NCI-H146 (cell line): ENCODE data around the gene SEMA4B.

Experiments used
- DNase-seq: peaks from one replicate; lab custom pipeline; 2025; lab: John Stamatoyannopoulos, UW

The SEMA4B gene

DNA sequence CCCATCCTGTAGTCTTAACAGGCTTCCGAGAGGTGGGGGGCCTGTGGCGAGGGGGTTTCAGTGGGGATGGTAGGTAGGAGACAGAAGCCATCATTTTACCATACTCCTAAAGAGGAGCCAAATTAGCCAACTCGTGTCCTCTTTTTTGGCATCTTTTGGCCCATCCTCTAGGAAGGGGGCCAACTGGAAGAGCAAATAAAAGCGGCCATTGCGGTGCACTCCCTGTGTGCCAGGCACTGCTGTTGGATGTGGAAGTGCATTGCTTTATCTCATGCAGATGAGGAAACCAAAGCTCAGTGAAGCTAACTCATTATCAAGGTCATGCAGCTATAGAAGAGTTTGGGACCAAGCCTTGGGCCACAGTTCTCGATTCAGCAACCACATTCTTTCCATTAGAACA is 6.1 kb downstream of the SEMA4B start:
- DNase-seq, result no peak

DNA sequence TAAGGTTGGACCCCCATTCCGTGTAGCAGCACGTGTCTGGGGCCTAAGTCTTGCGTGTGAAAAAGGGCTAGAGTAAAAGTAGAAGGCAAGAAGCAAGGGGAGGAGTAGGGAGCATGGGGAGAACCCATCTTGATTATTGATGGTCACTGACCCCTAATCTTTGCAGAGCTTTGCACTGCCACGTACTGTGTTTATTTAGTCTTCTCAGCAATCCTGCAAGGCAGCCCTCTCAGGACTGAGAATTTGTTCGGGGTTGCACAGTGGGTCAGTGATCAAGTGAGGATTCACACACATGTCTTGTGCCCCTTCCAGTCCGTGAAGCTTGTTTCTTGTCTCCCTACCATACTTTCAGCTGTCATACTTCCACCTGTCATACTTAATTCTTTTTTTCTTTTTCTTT is 7.2 kb downstream of the SEMA4B start:
- no peak for DNase-seq

DNA sequence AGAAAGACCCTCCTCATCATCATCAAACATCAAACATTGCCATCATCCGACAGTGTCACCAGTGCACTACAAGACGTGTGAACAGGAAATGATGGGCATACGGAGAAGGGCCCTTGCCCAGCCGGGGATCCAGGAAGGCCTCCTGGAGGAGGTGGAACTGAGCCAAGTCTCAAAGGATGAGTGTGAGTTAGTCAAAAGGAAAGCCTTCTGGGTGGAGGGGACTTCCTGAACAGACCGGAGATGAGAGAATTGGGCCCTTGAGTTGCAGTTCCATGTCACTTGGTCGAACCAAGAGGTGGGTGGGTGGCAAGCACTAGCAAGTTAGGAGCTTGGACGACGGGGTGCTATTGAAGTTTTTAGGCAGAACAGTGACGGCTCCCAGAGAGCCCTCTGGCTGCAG is 8.5 kb downstream of the SEMA4B start:
- no peak for DNase-seq

DNA sequence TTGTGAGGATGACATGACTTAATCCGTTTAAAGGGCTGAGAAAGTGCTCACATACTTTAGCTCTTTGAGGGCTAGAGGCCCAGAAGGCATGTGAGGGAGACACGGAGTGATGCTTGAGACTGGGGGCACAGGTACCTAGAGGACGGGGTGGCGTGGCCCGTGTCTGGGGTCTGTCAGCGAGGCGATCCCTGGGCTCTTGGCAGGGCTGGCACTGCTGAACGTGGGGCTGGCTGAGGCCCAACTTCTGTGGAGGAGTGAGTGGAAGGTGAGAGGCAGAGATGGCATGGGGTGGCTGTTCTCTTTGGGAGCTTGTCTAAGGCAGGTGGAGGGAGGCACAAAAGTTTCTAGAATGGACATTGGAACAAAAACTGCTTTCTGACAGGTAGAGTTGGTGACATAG is 9.5 kb downstream of the SEMA4B start:
- no peak for DNase-seq

DNA sequence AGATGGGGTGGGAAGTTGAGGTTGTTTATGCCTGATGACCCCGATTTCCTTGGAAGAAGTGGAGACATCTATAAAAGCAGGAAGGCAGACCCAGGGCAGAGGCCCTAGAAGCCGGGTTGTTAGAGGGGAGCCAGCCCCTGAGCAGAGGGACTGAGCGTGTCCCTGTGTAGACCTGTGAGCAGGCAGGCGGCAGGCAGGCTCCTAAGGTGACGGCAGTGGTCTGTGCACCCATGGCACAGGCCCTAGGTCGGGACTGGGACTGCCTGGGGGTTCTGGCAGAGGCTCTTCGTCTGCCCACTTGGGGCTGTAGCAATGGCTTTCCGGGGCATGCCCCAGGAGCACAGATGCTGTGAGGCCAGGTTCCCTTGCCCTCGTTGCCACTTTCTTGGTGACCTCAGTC is 9.9 kb downstream of the SEMA4B start:
- DNase-seq, result no peak

DNA sequence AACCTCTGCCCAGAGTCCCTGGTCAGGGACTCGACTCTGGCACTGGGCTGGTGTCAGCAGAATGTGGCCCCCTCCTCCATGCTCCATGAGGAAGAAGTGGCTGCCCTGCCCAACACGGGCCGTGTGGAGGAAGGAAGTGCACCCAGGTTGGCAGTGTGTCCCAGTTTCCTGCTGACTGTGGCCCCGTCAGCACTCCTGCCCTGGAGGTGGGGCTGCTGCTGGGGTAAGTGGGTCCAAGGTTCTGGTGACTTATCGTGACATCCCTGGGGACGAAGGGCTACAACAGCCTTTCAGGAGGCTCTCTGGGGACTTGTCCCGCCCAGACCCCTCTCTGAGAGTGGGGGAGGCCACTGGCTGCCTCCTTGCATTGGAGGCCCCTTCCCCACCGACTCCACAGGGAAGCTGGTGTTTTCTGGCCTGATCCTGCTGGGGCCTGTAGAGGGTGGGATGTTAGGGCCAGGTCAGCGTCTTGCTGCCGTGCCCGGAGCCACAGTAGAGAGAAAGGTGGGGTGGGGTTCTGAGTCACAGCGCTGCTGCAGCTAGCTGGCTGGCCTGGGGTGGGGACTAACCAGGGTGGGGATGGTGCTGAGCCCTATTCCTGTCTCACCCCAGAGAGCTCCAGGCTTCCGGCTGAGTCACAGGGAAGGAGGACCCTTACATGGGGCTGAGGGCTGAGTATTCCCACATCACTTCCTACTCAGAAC is 10.5 kb downstream of the SEMA4B start:
- DNase-seq, result no peak

DNA sequence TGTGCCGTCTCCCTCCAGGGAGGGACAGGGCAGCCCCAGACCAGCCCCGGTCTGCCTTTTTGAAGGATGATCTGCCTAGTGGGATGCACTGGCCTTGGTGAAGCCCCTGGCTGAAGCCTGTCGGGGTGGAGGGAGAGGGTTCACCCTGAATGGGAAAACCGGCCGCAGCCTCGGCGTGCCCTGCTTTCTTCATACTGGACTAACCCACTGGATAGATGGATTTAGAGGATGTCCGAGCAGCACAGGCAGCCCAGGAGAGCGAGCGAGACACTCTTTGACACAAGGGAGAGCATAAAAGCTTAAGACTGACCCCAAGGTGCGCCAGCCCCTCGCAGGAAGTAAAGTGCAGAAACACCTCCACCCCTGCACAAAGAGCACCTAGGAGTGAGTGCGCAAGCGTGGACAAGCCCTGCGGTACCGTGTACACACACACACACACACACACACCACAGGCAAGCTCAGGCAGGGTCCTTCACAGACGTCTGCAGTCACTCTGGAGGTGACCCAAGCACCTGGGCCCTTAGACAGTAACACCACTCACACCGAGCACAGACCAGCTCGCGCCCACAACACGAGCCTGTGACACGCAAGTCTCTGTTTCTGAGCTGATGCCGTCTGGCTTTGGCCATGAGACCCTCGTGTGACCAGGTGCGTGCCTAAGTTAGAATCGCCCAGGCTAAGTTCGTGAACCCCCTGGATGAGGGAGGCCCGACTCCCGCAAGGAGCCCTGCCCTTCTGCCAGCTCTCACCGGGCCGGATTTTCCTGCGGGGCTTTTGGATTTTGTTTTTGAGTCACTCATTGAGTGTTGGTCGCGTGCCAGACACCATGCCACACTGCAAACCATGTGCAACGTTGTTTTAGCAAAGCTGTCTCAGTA is 11.3 kb downstream of the SEMA4B start:
- DNase-seq, result no peak

DNA sequence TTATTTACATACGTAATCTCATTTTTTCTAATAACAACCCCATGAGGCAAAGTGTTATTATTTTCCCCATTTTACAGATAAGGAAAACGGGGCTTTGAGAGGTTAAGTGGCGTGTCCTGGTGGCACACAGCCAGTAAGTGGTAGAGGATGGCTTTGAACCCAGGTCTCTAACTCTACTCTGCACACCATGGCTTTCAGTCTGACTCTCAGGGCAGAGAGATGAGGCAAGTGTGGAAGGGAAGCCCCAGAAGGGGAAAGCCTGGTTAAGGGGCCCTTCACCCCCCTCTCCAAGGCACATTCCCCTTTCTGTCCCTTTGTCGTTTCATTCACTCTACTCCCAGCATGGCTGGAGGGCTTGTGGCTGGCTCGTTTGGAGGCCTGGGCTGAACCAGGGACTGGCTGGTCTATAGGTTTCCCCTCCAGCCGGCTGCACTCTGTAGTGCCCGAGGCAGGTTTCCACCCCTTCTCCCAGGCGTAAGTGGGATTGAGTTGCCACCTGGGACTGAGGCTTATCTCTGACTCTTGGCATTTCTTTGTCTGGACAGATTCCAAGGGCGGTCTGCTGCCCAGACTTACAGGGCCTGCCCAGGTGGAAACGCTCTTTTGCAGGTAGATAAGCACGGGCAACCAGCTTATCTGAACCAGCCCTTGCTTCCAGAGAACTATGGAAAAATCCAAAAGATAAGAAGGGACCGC is 12.1 kb downstream of the SEMA4B start:
- no peak for DNase-seq

DNA sequence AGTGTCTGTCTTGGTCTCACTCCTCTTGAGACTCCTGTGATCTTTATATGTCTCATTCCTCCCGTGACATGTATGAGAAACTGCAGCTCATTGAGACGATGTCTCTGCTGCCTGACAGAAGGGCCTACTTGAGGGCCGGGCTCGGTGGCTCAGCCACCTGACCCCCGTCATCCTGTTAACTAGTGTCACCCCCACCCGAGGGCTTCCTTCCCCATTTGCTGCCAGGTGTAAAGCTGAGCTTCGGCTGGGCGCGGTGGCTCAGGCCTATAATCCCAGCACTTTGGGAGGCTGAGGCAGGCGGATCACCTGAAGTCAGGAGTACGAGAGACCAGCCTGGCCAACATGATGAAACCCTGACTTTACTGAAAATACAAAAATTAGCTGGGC is 12.7 kb downstream of the SEMA4B start:
- DNase-seq, result no peak

DNA sequence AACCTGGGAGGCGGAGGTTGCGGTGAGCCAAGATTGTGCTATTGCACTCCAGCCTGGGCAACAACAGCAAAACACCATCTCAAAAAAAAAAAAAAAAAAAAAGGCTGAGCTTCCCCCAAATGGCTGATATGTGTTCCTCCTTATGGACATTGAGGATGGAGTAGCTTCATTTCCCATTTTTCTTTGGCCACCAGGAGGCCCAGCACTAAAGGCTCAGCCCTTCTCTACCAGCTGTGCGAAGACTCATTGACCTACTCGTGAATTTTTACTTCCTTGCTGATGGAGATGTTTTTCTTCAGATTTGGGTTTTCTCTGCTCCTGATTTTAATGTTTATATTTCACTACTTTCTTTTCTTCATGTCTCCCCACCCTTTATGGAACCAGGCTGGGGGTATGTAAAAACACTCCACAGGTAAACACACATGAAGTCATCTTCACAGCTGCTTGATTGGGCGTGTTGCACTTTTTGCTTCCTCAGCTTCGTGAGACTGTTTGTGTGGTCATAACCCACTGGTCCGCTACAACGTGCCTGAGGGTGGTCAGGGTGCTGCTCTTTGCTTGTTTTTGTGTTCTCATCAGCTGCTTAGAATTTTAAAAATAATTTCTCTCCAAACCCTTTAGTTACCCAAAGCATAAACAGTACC is 13.5 kb downstream of the SEMA4B start:
- no peak for DNase-seq

DNA sequence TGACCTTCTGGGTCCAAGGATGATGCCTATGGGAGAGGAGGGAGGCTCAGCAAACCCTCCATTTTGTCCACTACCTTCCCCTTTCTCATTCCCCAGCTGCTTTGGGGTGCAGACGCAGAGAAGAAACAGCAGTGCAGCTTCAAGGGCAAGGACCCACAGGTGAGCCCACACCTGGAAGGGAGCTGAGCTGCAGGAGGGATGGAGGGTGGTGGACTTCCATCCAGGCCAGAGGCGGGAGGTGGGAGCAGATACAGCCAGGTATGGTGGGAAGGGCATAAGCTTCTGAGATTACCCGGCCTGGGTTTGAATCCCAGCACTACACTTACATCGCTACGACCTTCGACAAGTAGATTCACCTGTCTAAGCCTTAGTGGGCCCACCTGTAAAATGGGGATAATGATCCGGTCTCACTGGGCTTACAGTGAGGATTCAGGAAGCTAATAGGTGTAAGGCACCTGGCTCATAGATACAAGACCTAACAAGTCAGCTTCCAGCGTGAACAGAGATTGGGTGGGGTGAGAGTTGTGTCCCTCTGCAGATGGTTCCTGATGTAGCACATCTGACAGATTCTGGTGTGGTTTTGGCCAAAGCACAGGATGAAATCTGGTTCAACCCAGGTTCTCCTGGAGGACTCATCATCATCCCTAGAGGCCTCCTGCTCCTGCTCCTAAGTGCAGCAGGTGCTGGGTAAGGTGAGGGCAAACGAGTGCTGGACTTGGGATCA is 16.7 kb downstream of the SEMA4B start:
- DNase-seq, result no peak

DNA sequence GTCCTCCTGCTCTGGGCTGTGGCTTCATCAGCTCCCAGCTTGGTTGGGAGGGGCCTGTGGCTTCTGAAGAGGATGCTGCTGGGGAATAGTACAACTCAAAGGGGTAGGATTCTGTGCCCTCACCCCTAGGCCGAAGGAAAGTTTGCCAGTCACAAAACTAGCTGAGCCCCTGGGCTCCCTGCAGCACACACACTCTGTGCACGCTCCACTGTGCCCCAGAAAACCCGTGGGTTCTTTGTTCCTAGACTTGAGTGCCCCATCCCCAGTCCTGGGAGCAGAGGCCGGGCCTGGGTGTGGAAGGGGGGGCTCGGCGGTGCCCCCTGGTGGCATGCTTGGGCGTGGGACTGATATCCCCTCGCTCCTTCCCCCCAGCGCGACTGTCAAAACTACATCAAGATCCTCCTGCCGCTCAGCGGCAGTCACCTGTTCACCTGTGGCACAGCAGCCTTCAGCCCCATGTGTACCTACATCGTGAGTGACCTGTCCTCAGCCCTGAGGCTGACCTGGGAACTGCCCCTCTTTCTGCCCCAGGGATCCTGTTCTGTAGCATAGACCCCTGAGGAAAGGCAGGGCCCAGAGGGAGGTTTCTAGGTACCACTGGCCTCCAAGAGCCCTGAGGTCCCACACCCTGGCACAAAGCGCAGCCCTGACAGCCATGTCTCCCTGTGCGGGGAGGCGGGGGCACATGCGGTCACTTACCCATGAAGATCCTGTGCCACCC is 18.5 kb downstream of the SEMA4B start:
- no peak for DNase-seq

DNA sequence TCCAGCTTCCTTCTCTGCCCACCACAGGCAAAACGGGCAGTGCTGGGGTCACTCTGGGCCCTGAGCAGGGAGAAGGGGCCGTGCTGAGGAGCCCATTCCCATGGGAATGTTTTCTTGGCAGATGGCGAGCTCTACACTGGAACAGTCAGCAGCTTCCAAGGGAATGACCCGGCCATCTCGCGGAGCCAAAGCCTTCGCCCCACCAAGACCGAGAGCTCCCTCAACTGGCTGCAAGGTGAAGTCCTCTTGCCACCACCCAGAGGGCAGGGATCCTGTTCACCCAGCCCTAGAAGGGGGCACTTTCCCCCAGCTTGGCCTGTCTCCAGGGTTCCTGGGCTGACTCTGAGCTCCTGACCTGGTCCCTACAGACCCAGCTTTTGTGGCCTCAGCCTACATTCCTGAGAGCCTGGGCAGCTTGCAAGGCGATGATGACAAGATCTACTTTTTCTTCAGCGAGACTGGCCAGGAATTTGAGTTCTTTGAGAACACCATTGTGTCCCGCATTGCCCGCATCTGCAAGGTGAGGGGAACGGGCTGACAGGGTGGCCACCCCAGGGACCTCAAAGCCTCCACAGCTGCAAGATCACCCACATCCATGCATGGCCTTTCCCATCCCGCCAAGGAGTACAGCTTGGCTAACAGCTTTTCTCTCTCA is 20.2 kb downstream of the SEMA4B start:
- peak; percentile 67 for DNase-seq

DNA sequence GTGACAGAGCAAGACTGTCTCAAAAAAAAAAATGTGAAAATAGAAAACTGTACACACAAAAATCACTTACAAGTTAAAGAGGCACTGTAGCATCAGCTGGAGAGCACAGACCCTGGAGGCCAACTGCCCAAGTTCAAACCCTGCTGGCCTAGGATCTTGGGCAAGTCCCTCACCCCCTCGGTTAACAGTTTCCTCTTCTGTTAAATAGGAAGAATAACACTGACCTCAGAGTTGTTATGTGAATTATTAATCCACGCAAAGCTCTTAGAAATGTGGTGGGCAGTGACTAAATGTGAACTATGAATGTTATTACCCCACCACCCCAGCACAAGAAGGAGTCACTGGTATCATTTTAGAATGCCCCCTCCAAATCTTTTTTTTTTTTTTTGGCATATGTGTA is 21.4 kb downstream of the SEMA4B start:
- DNase-seq, result no peak

DNA sequence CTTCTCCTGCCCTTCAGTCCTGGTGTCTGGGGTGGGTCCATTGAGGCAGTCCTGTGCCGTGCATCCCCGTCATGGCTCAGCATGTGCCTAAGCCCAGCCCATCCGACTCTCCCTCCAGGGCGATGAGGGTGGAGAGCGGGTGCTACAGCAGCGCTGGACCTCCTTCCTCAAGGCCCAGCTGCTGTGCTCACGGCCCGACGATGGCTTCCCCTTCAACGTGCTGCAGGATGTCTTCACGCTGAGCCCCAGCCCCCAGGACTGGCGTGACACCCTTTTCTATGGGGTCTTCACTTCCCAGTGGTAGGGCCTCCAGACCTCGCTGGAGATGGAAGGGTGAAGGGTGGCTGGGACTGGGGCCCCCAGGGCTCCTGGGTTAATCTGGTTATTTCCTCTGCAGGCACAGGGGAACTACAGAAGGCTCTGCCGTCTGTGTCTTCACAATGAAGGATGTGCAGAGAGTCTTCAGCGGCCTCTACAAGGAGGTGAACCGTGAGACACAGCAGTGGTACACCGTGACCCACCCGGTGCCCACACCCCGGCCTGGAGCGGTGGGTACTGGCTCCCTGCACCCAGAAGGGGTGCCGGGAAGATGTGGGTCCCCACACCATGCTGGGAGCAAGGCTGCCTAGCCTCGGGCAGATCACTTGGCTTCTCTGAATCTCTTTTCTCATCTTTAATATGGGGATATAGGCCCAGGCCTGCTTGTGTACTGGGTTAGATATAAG is 22.5 kb downstream of the SEMA4B start:
- no peak for DNase-seq

DNA sequence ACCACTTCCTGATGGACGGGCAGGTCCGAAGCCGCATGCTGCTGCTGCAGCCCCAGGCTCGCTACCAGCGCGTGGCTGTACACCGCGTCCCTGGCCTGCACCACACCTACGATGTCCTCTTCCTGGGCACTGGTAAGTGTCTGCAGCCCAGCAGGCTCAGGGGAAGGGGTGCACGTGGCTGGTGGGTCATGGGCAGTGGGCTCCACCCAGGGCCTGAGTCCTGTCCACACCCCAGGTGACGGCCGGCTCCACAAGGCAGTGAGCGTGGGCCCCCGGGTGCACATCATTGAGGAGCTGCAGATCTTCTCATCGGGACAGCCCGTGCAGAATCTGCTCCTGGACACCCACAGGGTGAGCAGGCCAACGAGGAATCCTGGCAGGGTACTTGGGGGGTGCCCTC is 23.9 kb downstream of the SEMA4B start:
- DNase-seq, result no peak

DNA sequence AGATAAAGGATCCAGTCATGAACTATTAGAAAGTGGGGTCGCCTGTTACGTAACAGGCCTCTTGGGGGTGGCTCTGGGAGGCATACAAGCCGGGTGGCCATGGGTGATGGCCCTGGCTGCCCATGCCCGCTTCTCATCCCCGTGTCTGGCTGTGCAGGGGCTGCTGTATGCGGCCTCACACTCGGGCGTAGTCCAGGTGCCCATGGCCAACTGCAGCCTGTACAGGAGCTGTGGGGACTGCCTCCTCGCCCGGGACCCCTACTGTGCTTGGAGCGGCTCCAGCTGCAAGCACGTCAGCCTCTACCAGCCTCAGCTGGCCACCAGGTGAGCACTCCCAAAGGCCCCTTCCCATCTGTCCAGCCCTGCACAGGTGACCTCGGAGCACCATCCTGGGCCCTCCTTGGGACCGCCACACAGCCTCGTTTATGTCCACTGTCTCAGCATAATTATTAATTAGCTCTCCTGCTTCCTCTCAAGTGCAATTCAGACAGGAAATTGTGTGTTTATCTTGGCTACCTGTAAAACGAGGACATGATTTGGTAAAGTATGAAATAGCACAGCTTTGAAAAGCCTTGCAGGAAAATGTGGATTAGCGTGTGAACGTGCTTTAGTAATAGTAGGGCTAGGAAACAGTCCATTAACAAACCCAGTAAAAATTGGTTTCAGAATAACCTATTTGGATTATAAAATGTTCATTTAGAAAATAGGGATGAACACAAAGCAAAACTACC is 24.5 kb downstream of the SEMA4B start:
- peak; percentile 87 for DNase-seq

DNA sequence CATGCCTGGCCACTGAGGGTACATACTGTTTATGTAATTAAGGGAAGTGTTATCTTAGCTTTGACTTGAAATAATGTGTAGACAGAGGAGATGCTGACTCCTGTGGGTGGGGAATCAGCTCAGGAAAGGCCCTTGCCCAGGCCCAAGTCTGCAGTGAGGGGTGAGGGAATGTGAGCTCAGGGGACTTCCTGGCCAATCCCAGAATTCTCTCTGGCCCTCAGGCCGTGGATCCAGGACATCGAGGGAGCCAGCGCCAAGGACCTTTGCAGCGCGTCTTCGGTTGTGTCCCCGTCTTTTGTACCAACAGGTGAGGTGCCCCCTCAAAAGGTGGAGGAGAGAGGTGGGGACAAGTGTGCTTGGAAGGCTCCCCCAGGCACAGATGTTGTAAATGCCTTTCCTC is 26.2 kb downstream of the SEMA4B start:
- DNase-seq, result no peak
